Transverse colon (tissue), 3 donors: ENCODE results near the gene WDR45.

Source experiments
- CTCF ChIP-seq, 5 experiments: fragments of 200-600 bp in 3 of 5; fragments of 450-650 bp in 2 of 5; sonication (generic) in 3 of 5; IDR thresholded peaks; 1 replicate in 2 of 5; 2 replicates in 3 of 5; pipeline ENCODE4 v1.5.1; 2016 to 2017; ENCODE audit warnings: antibody characterized with exemption in 5 of 5, inconsistent platforms in 3 of 5, mild to moderate bottlenecking in 2 of 5, moderate library complexity in 1 of 5
- POLR2A ChIP-seq: fragments of 450-650 bp; IDR thresholded peaks from one replicate; pipeline ENCODE4 v1.6.1; 2016; ENCODE audit warnings: antibody characterized with exemption, mild to moderate bottlenecking, moderate library complexity

GRCh38 chrX:49061490-49061889, 18.2 kb downstream of the WDR45 start:
- TF ChIP-seq CTCF (IDR thresholded peaks at IDR 0.05) (no peak), POLR2A (no peak)
